Ascending aorta (tissue), 2 donors: ENCODE data around the gene STX5. TPM values are rescaled to one million over a fixed set of nuclear protein-coding genes. Genes with fewer than 3 reads are reported as not detected.
A peak's percentile ranks its signal among the peaks of the same experiment; 100 is the strongest.

Source experiments
- DNase-seq, 2 donors: peaks; one replicate each; pipeline ENCODE4 v3.0.0-alpha.2; 2019; ENCODE audit warnings: low spot score in 2 of 2
- H3K27ac ChIP-seq, 2 donors: fragments of 200-600 bp; sonication (generic); one replicate each; pipeline ENCODE4 v1.5.1; 2016 to 2017; ENCODE audit warnings: mild to moderate bottlenecking in 1 of 2
- H3K27me3 ChIP-seq: fragments of 200-600 bp; sonication (generic); one replicate; pipeline ENCODE4 v1.5.1; 2017
- H3K36me3 ChIP-seq, 2 donors: fragments of 200-600 bp; sonication (generic); one replicate each; pipeline ENCODE4 v1.5.1; 2016
- H3K4me1 ChIP-seq, 2 donors: fragments of 200-600 bp; sonication (generic); one replicate each; pipeline ENCODE4 v1.5.1; 2016 to 2017; ENCODE audit warnings: mild to moderate bottlenecking in 1 of 2
- H3K4me3 ChIP-seq, 2 donors: fragments of 200-600 bp; sonication (generic); one replicate each; pipeline ENCODE4 v1.5.1; 2016 to 2017; ENCODE audit warnings: mild to moderate bottlenecking in 1 of 2
- H3K9me3 ChIP-seq, 2 donors: fragments of 200-600 bp; sonication (generic); one replicate each; pipeline ENCODE4 v1.5.1; 2016
- CTCF ChIP-seq, 3 experiments: fragments of 200-600 bp in 2 of 3; fragments of 450-650 bp in 1 of 3; sonication (generic) in 2 of 3; IDR thresholded peaks; one replicate each; pipeline ENCODE4 v1.5.1; 2016 to 2019; ENCODE audit warnings: antibody characterized with exemption in 3 of 3, mild to moderate bottlenecking in 1 of 3, moderate library complexity in 1 of 3
- intact Hi-C: fragments of 100-400 bp; cut with DNase I; formaldehyde crosslinking; loops from one replicate; pipeline ENCODE4 v1.15.1; 2023
- total RNA-seq: library from RNA; depleted of rRNA; stranded (reverse); fragments of >200 nt; gene quantifications from one replicate; pipeline ENCODE4 v1.1.0, GENCODE V29; 2016

The STX5 gene
- total RNA-seq, 1 donor from 2014 or later: 40.3 TPM

- no peak for TF ChIP-seq CTCF (IDR thresholded peaks at IDR 0.05)
- H3K4me3 ChIP-seq: peak overlapping the region in 1 of 2 donors; percentile 94
- H3K9me3 ChIP-seq: no peaks in the 10 kb centered on the region
- peaks cover 8 to 29% of the 10 kb centered on the region in 2 donors for H3K4me1 ChIP-seq
- H3K36me3 ChIP-seq: peaks cover 16 to 27% of the 10 kb centered on the region in 2 donors
- no peak for DNase-seq
- intact Hi-C loops: no loop called here
- H3K27me3 ChIP-seq: no peaks in the 10 kb centered on the region
- no peak overlapping the region for H3K27ac ChIP-seq
Measured at GRCh38 chr11:62788991-62789390, 42.9 kb downstream of the STX5 start.

GRCh38 chr11:62787005-62787759, 44.7 kb downstream of the STX5 start, which contains the start of gene TMEM179B:
TSS of gene TMEM179B (plus strand) at chr11:62787402. CDS start at chr11:62787432, 30 bp downstream.
- no peaks in the 10 kb centered on the region for H3K9me3 ChIP-seq
- DNase-seq: peak; percentile 96 to 100
- H3K27me3 ChIP-seq: no peaks in the 10 kb centered on the region
- H3K27ac ChIP-seq: peak within 1 kb of the TSS; percentile 86 to 97
- peak within 1 kb of the TSS; percentile 78 to 94 for H3K4me3 ChIP-seq
- H3K36me3 ChIP-seq: peaks cover 5 to 21% of the 10 kb centered on the region in 2 donors
- intact Hi-C loops: loop anchor here (1.0 kb wide), 2 partner anchors 18 to 59 kb away; partner anchors contain the start of genes NXF1 and TTC9C
- peak; percentile 59 to 75 (median 62) for TF ChIP-seq CTCF (IDR thresholded peaks at IDR 0.05)
- peaks cover 4 to 25% of the 10 kb centered on the region in 2 donors for H3K4me1 ChIP-seq

GRCh38 chr11:62786318-62787004, 45.4 kb downstream of the STX5 start:
- peaks cover 4 to 24% of the 10 kb centered on the region in 2 donors for H3K4me1 ChIP-seq

GRCh38 chr11:62782753-62783152, 49.1 kb downstream of the STX5 start:
- Histone ChIP-seq H3K9me3 (no peaks in the 10 kb centered on the region), H3K4me3 (no peak overlapping the region), H3K4me1 (peaks cover 0 to 8% of the 10 kb centered on the region in 2 donors), H3K36me3 (peaks cover 19 to 28% of the 10 kb centered on the region in 2 donors), H3K27ac (no peak overlapping the region), H3K27me3 (no peaks in the 10 kb centered on the region)
- intact Hi-C loops: no loop called here
- TF ChIP-seq CTCF (IDR thresholded peaks at IDR 0.05): no peak
- DNase-seq: no peak

More at GRCh38 chr11:62786318-62787004, 45.4 kb downstream of the STX5 start:
- Histone ChIP-seq H3K36me3 (peaks cover 5 to 23% of the 10 kb centered on the region in 2 donors), H3K4me3 (peak overlapping the region; percentile 78 to 94), H3K27me3 (no peaks in the 10 kb centered on the region), H3K27ac (peak overlapping the region; percentile 86 to 97), H3K9me3 (no peaks in the 10 kb centered on the region)
- intact Hi-C loops: loop anchor here (1.0 kb wide), 5 partner anchors 15 to 76 kb away; partner anchors contain the start of genes NXF1, STX5, TAF6L and TEX54
- DNase-seq: peak; percentile 51 to 95
- TF ChIP-seq CTCF (IDR thresholded peaks at IDR 0.05): peak; percentile 94 to 99 (median 97)

- no peak for DNase-seq
- Histone ChIP-seq H3K4me1 (no peaks in the 10 kb centered on the region), H3K9me3 (no peaks in the 10 kb centered on the region), H3K27me3 (no peaks in the 10 kb centered on the region), H3K27ac (no peak overlapping the region), H3K4me3 (no peak overlapping the region), H3K36me3 (peaks cover 29 to 57% of the 10 kb centered on the region in 2 donors)
- intact Hi-C loops: no loop called here
- TF ChIP-seq CTCF (IDR thresholded peaks at IDR 0.05): no peak
Measured at GRCh38 chr11:62778441-62778840, 53.4 kb downstream of the STX5 start.
